Muscle of leg (tissue), 11 donors: Measurements from ENCODE around the gene LRRC74A. TPM values are rescaled to one million over a fixed set of nuclear protein-coding genes. Genes with fewer than 3 reads are reported as not detected.

Experiments
- DNase-seq: peaks from one replicate; pipeline ENCODE4 v3.0.0; 2013
- H3K27ac ChIP-seq: one replicate; pipeline ENCODE4 v1.5.1; 2013; ENCODE audit warnings: mild to moderate bottlenecking, low read length, control low read depth
- H3K27me3 ChIP-seq: one replicate; pipeline ENCODE4 v1.6.1; 2013; ENCODE audit warnings: low read length; ENCODE audit not compliant: control insufficient read depth, insufficient read depth
- H3K36me3 ChIP-seq: one replicate; pipeline ENCODE4 v1.6.1; 2013; ENCODE audit warnings: low read length; ENCODE audit not compliant: control insufficient read depth, insufficient read depth
- H3K4me1 ChIP-seq: one replicate; pipeline ENCODE4 v1.6.1; 2013; ENCODE audit warnings: low read length; ENCODE audit not compliant: control insufficient read depth, insufficient read depth
- H3K4me3 ChIP-seq: one replicate; pipeline ENCODE4 v1.5.1; 2013; ENCODE audit warnings: low read length, control low read depth
- H3K9me3 ChIP-seq: replicated peaks from 2 replicates; pipeline ENCODE4 v1.6.1; 2013; ENCODE audit warnings: low read depth, low read length; ENCODE audit not compliant: control insufficient read depth
- WGBS: methylation state at CpG from one replicate; pipeline ENCODE4 v1.1.5; 2013; ENCODE audit warnings: missing lambda C conversion rate; ENCODE audit not compliant: insufficient coverage; 5-methylcytosine and 5-hydroxymethylcytosine counted together
- polyA plus RNA-seq, 8 donors: library from polyadenylated mRNA; unstranded; fragments of 120-200 nt; gene quantifications; one replicate each; pipeline versions ENCODE4 v1.2.1 to v1.2.3, GENCODE V29; 2013; ENCODE audit warnings: inconsistent platforms in 1 of 8, low replicate concordance in 1 of 8; ENCODE audit not compliant: insufficient read length in 8 of 8, insufficient read depth in 1 of 8
- total RNA-seq: library from RNA; stranded (reverse); fragments of 120-200 nt; gene quantifications from one replicate; pipeline ENCODE4 v1.2.4, GENCODE V29; 2013

Gene LRRC74A
- total and polyA plus RNA-seq, 9 donors = 0.07 to 0.19 (median 0.16) TPM; not detected in 6

- 25% methylated on average over 5 of the region's 7 CpGs for WGBS
- peaks cover 86% of the 10 kb centered on the region for H3K4me1 ChIP-seq
- peak; percentile 80 for DNase-seq
- H3K27ac ChIP-seq = peak overlapping the region; percentile 99
- H3K27me3 ChIP-seq = no peaks in the 10 kb centered on the region
- no peaks in the 10 kb centered on the region for H3K36me3 ChIP-seq
- H3K4me3 ChIP-seq = no peak overlapping the region
- no peaks in the 10 kb centered on the region for H3K9me3 ChIP-seq
Measured at GRCh38 chr14:76917745-76918255, 91.6 kb downstream of the LRRC74A start.

DNA sequence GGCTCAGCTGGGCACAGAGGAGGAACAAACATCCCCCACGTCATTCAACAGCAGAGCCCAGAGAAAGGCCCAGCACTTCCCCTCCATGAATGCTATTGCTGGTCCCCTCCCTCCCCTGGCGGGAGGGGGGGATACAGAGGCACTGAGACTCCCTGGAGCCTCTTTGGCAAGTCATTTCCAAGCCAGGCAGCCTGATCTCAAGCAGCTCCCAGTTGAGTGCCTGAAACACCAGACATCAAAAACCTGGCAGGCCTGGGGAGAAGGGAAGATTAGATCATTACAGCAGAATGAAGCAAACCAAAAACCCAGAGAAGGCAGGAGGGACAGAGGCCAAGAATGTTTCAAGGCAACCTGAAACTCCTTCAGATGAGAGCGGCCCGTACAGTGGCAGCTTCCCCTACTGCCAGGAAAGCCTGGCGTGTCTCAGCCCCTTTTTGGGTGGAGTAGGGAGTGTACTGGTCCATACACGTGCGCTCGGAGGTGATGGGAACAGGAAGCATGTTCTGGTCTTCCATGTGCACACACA lies 92.1 kb downstream of the LRRC74A start:
- WGBS = 3% methylated on average over 5 of the region's 8 CpGs
- Histone ChIP-seq H3K27me3 (no peaks in the 10 kb centered on the region), H3K27ac (peak overlapping the region; percentile 99), H3K4me3 (no peak overlapping the region), H3K4me1 (peaks cover 87% of the 10 kb centered on the region), H3K9me3 (no peaks in the 10 kb centered on the region), H3K36me3 (no peaks in the 10 kb centered on the region)
- peak; percentile 92 for DNase-seq

DNA sequence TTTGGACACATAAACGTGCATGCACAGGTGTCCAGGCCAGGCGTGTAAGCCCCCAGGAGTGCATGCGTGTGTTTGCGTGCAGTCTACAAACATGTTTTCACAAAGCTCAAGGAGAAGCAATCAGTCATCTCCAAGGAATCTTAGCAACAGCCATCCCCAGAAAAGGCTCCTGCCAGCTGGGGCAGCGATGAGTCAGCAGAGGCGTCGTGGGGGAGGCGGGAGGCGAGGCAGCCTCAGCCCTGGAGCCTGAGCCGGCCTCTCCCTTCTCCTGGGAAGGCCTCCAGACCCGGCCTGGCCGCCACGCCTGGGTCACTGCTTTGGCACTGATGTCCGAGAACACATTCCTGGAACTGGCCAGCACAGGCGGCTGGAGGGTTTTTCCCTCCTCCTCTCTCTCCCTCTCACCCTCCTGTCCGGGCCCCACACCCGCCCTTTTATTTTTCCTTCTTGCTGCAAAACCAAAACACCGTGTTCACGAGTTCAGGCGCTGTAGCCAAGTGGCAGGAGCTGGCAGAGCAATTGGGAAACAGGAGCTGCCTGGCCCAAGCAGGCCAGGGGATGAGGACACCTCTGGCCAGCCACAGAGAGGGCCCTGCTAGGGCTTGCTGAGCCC lies 92.7 kb downstream of the LRRC74A start:
- 7% methylated on average over 16 of the region's 20 CpGs for WGBS
- no peaks in the 10 kb centered on the region for H3K9me3 ChIP-seq
- H3K27ac ChIP-seq = peak overlapping the region; percentile 99
- no peaks in the 10 kb centered on the region for H3K36me3 ChIP-seq
- no peaks in the 10 kb centered on the region for H3K27me3 ChIP-seq
- H3K4me3 ChIP-seq = no peak overlapping the region
- H3K4me1 ChIP-seq = peaks cover 87% of the 10 kb centered on the region
- peak; percentile 97 for DNase-seq

Other genes with a start within 250 kb of the LRRC74A start
- gene VASH1, start 64.9 kb upstream of the LRRC74A start, total RNA-seq = 18.6 TPM
- gene VASH1, start 64.9 kb upstream of the LRRC74A start, polyA plus RNA-seq = 10 to 100 TPM; 46.1 to 61.2 (median 56.3) TPM
- gene ANGEL1, start 13.5 kb upstream of the LRRC74A start, total RNA-seq = 8.5 TPM
- 10 to 100 TPM; 12.6 to 24.1 (median 15.8) TPM for gene ANGEL1, start 13.5 kb upstream of the LRRC74A start, polyA plus RNA-seq
- 16.8 TPM for gene IRF2BPL, start 202.3 kb downstream of the LRRC74A start, total RNA-seq
- gene IRF2BPL, start 202.3 kb downstream of the LRRC74A start, polyA plus RNA-seq = 10 to 100 TPM; 20.3 to 30.4 (median 25.2) TPM